Measurements from ENCODE around the gene CD164L2. TPM values are rescaled to one million over a fixed set of nuclear protein-coding genes. Genes with fewer than 3 reads are reported as not detected.
"Not testable (repeated sequence)": the region's sequence is repeated elsewhere in the genome, so short reads cannot be mapped to it uniquely, and the experiment has no call there.

CD164L2 gene
- total RNA-seq, 2 donors from 2014 or later: not detected

DNA sequence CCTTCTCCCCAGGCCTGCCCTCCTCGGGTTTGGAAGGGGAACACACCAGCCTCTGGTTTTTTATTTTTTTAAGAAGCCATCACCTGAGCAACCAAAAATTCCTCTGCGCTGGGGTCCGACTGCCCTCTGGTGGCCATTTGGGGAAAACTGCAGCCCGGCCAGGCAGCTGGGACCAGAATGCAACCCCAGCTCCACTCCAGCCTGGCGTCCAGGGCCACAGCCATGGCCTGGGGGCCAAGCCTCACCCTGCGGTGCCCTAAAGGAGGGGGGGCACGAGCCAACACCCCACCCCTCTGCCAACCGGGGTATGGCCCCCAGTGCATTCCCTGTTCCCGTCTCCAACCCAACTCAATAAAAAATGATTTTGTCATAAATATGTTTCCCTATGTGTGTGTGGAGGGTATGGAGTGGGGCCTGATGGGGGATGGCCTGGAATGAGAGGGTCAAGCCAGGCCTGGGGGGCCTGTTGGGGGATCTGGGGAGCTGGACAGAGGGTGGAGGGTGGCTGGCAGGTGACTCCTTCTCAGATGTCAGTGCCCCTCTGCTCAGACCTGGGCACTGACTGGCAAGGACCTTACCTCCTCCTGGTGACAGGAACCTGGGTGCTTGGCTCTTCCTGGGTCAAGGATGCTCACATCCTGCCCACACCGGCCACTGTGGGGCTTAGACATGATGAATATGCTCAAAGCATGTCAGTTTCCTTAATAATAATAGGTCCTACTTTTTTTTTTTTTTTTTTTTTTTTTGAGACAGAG is 12.5 kb upstream of the CD164L2 start:
- ATAC-seq (peak; percentile 30 to 31), DNase-seq (ENCODE audit: low spot score in 2 of 2) (peak; percentile 81 to 82)
- Mint-ChIP-seq H3K36me3 (no peaks in the 10 kb centered on the region), H3K9me3 (no peaks in the 10 kb centered on the region), H3K27ac (no peak overlapping the region)

DNA sequence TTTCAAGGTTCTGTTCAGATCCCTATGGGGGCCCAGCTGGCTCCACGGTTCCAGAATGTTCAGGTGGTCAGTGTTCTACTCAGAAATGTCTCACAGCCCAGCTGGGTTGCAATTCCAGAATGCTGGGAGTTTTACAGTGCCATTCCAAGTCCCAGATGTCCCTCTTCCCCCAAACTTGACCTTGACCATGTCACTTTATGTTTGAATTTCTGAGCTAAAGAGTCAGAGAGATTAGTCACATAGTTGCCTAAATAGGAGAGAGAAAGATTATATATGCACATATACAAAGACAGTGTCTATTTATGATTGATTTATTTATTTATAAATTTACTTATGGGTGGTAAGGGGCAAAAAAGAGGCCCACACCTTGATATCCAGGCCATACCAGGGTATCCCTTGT is 11.8 kb upstream of the CD164L2 start:
- Mint-ChIP-seq H3K27ac (peak overlapping the region in 1 of 2 donors; percentile 23), H3K36me3 (no peaks in the 10 kb centered on the region), H3K9me3 (no peaks in the 10 kb centered on the region)
- no peak for ATAC-seq
- DNase-seq (ENCODE audit: low spot score in 2 of 2): no peak

DNA sequence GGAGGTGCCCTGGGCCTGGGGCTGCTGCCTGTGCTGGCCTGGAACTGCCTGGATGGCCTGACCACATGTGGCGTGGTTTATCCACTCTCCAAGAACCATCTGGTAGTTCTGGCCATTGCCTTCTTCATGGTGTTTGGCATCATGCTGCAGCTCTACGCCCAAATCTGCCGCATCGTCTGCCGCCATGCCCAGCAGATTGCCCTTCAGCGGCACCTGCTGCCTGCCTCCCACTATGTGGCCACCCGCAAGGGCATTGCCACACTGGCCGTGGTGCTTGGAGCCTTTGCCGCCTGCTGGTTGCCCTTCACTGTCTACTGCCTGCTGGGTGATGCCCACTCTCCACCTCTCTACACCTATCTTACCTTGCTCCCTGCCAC is 11.1 kb upstream of the CD164L2 start:
- no peaks in the 10 kb centered on the region for H3K36me3 Mint-ChIP-seq
- ATAC-seq (no peak), DNase-seq (ENCODE audit: low spot score in 2 of 2) (no peak)
- peak overlapping the region in 1 of 2 donors; percentile 23 for H3K27ac Mint-ChIP-seq
- no peaks in the 10 kb centered on the region for H3K9me3 Mint-ChIP-seq

DNA sequence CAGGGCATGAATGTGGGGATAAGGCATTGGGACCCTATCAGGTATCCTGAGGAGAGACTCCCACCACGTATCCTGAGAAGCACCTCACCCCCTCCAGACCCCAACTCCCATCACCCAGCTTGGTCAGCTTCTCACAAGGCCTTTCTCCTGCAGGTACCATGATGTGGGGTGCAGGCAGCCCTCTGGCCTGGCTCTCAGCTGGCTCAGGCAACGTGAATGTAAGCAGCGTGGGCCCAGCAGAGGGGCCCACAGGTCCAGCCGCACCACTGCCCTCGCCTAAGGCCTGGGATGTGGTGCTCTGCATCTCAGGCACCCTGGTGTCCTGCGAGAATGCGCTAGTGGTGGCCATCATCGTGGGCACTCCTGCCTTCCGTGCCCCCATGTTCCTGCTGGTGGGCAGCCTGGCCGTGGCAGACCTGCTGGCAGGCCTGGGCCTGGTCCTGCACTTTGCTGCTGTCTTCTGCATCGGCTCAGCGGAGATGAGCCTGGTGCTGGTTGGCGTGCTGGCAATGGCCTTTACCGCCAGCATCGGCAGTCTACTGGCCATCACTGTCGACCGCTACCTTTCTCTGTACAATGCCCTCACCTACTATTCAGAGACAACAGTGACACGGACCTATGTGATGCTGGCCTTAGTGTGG is 10.6 kb upstream of the CD164L2 start:
- no peak for DNase-seq (ENCODE audit: low spot score in 2 of 2)
- no peak for ATAC-seq
- Mint-ChIP-seq H3K36me3 (no peaks in the 10 kb centered on the region), H3K27ac (peak overlapping the region in 1 of 2 donors; percentile 72), H3K9me3 (no peaks in the 10 kb centered on the region)

DNA sequence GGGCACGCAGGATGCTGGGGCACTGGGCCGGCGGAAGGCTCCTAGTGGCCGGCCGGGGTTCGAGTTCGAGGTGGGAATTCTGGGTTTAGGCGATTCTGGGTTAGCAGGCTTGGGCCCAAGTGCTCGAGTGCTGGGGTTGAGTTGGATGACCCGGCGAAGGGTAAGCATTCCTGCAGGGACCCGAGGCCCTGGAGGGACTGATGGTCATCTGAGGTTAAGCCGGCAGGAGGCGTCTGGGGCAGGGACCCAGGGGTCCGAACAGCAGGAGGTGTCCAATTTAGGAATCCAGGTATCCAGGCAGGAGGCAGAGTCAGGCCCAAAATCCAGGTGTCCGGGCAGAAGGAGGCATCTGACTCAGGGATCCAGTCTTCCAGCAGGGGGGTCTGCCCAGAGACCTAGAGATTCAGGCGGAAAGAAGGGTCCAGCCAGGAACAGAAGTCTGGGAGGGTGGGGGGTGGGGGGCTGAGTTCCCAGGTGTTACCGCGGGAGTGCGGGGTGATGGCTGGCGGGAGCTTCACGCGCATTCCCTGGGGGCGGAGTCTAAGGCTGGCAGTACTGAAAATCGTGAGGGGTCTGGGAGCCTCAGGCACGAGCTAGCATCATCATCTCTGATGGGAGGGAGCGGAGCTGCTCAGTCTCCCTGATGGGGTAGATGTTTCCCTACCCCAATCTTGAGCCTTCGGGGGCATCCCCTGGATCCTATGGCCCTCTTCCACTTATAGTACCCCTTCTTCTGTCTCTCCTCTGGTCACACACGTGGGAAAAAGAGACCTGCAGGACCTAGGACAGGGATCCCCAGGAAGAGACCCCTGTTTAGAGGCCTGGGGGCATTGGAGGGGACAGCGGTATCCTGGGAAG is 9.9 kb upstream of the CD164L2 start:
- DNase-seq (ENCODE audit: low spot score in 2 of 2): no peak
- peak overlapping the region in 1 of 2 donors; percentile 88 for H3K27ac Mint-ChIP-seq
- ATAC-seq: no peak
- no peaks in the 10 kb centered on the region for H3K36me3 Mint-ChIP-seq
- no peaks in the 10 kb centered on the region for H3K9me3 Mint-ChIP-seq

DNA sequence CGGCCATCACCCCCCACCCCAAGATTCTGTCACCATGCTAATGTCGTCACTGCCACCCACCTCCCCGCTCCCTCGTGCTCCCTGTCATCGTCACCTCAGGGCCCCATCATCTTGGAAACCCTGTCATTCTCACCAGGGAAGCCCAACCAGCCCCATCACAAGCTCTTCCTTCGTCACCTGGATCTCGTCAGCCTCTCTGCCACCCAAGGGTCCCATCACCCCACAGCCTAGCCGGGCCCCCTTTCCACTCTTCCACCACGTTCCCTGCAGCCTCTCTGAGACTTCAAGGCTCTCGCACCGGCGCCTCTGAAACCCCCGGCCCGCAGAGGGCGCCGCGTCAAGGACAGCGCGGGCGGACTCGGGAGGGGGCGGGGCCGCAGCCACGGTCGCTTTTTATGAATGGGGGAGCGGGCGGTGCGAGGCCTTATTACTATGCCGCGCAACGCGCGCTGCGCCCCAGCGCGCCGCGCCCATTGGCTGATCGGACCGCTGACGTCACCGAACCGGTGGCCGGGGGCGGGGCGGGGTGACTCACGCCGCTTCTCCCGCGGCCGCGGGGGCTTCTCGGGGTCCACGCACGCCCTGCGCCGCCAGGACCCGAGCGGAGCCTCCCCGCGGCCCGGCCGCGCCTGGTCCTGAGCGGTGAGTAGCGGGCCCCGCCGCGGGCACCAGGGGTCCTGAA is 9.1 kb upstream of the CD164L2 start, which contains the start of gene GPR3:
TSS of gene GPR3 (plus strand) at position 527 of the 682 bp plus-strand sequence. CDS start 1,177 bp downstream, outside the sequence.
- Mint-ChIP-seq H3K9me3 (no peaks in the 10 kb centered on the region), H3K36me3 (no peaks in the 10 kb centered on the region), H3K27ac (peak within 1 kb of the TSS; percentile 85 to 95)
- ATAC-seq (peak; percentile 90 to 92), DNase-seq (ENCODE audit: low spot score in 2 of 2) (peak; percentile 90 to 94)

DNA sequence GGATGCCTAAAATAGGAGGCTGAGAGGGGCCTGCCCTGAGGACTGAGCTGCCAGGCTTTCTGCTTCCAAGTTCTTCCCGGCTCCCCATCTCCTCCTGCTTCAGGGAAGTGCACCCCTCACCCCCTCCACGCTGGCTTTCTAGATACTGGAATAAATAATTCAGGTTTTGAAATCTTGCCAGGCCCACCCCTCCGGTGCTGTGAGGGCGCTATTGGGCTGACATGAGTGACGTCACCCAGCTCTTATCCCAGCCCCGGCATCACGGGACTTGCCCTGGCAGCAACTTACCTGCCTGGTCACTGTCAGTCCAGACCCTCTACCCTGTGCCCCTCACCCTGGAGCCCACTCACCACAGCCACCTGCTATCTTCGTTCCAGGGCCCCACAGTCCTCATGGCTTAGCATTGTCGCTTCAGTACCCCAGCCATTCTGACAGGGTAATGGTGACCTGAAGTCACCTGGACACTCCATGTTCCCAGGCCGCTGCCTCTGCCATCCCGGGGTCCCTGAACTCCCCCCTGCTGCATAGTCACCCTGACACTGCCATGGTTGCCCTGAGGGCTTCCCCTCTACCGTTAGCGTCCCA is 8.5 kb upstream of the CD164L2 start:
- no peaks in the 10 kb centered on the region for H3K36me3 Mint-ChIP-seq
- H3K27ac Mint-ChIP-seq: peak overlapping the region; percentile 85 to 95
- H3K9me3 Mint-ChIP-seq: no peaks in the 10 kb centered on the region
- ATAC-seq (no peak), DNase-seq (ENCODE audit: low spot score in 2 of 2) (peak in 1 of 2 donors; percentile 62)

DNA sequence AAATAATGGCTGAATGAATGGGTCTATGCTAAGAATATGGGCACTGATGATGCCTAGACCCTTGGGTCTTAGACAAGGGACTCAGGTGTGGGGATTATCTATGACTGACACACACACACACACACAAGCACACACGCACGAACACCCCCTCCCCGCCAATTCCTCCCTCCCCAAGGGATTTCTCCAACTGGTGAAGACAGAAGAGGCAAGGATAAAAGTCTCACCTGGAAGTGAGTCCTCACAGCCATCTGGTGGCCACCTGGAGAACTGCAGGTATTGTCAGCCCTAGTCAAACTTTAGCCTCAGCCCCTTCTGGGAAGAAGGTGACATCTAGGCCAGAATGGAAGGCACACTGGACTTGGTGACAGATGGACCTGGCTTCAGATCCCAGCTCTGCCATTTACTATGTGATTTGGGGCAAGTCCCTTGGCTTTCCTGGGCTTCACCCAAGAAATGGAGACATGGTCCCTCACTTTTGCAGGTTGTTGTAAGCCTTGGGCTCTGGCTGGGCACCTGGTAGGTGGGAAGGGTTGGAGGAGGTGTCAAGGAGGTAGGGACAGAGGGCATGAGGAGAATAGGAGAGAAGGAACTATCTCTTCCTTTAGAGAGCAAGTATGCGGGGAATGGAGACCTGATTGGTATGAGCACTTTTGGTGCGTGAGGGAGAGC is 5.3 kb upstream of the CD164L2 start:
- Mint-ChIP-seq H3K36me3 (no peaks in the 10 kb centered on the region), H3K9me3 (no peaks in the 10 kb centered on the region), H3K27ac (no peak overlapping the region)
- ATAC-seq: no peak
- peak; percentile 70 to 79 for DNase-seq (ENCODE audit: low spot score in 2 of 2)

DNA sequence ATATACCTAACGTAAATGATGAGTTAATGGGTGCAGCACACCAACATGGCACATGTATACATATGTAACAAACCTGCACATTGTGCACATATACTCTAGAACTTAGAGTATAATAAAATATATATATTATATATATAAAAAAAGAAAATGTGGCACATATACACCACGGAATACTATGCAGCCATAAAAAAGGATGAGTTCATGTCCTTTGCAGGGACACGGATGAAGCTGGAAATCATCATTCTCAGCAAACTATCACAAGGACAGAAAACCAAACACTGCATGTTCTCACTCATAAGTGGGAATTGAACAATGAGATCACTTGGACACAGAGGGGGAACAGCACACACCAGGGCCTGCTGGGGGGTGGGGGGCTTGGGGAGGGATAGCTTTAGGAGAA is 1.7 kb upstream of the CD164L2 start:
- not testable (repeated sequence) for H3K27ac Mint-ChIP-seq; H3K36me3 Mint-ChIP-seq; H3K9me3 Mint-ChIP-seq; ATAC-seq; DNase-seq (ENCODE audit: low spot score in 2 of 2)

DNA sequence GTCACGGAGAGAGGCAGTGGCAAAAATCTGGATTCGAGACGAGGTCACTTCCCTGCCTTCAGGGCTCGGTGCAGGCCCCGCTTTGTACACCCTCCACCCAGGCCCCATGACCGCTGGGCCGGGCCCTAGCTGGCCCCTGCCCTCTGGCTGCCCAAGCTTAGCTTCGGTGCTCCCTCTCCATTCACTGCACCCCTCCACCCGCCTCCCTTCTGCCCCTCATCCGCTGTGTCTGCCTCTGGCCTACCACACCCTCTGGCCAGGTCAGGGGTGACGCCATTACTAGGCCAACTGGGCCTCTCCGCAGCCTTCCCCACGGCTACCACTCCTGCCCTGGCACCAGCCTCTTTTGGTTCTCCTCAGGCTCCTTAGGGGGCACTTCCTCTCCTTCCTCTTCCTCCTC is 528 bp upstream of the CD164L2 start:
- DNase-seq (ENCODE audit: low spot score in 2 of 2) (no peak), ATAC-seq (no peak)
- Mint-ChIP-seq H3K9me3 (no peaks in the 10 kb centered on the region), H3K27ac (no peak overlapping the region), H3K36me3 (no peaks in the 10 kb centered on the region)

DNA sequence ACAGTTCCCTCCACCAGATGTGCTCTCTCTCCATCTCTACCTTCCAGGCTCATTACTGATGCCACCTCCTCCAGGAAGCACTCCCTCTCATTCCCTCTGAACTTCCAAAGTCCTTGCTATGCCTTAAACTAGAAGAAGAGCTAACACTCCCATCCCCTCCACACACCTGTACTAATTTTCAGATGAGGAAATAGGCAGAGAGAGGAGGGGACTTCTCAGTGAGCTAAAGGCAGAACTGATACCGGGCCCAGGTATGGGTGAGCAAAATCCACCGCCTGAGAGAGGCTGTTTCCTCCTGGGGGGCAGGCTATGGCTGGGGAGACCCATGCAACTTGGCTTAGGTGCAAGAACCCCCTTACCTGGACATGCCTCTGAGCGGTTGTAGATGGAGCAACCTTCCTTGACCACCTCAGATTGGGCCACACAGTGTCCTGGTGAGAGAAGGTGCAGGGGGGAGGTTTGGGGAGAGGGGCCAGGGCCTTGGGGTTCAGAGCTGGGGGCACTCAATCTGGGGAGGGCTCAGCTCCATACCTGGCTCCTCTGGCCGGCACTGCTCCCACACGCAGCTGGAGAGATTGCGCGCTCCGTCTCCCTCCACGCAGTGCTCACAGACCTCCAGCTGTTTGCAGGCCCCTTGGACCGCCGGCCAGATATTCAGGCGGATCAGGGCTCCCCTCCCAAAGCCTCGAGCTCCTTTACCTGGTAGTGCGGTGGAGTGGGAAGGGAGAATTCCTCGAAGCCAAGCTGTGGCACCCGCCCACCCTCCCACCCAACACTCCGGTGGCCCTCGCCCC is 967 bp downstream of the CD164L2 start:
- Mint-ChIP-seq H3K36me3 (no peaks in the 10 kb centered on the region), H3K27ac (no peak overlapping the region), H3K9me3 (no peaks in the 10 kb centered on the region)
- ATAC-seq (no peak), DNase-seq (ENCODE audit: low spot score in 2 of 2) (no peak)

DNA sequence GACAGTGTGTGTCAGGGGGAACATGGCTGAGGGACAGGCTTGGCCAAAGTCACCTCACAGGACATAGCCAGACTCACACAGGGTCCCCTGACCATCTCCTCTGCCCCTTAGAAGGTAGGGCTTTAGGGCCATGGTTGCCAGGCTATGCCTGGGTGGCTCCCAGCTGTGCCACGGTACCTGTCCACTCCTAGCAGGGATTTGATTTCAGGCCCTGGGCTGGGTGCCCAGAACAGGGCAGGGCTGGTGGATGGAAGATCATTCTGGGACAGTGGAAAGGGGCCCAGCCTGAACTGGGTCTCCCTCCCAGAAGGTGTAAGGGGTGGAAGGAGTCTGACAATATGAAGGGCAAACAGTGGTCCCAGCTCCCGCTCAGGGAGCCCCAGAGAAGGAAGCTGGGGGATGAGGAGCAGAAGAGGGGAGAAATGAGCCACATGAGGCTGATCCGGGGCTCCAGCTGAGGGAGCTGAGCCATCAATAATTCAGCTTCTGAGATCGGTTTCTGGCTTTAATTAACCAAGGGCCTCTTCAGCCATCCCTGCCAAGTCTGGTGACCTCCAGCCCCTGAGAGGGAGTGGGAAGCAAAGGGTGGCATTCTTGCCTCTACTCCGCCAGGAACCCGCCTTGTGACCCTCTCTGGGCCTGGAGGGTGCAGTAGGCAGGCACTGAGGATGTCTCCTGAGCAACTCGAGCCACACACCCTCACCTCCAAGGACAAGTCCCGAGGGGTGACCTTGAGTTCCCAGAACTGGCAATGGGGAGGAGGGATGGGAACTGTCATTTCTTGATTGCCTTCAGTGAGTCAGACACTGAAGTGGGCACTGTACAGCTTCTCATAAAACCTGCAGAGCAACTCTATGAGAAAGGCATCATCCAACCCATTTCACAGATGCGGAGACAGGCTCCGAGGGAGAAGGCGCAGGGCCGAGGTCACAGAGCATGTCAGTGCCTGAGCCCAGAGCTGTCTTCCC is 2.1 kb downstream of the CD164L2 start:
- Mint-ChIP-seq H3K36me3 (no peaks in the 10 kb centered on the region), H3K27ac (peak overlapping the region in 1 of 2 donors; percentile 72), H3K9me3 (no peaks in the 10 kb centered on the region)
- ATAC-seq (no peak), DNase-seq (ENCODE audit: low spot score in 2 of 2) (no peak)

DNA sequence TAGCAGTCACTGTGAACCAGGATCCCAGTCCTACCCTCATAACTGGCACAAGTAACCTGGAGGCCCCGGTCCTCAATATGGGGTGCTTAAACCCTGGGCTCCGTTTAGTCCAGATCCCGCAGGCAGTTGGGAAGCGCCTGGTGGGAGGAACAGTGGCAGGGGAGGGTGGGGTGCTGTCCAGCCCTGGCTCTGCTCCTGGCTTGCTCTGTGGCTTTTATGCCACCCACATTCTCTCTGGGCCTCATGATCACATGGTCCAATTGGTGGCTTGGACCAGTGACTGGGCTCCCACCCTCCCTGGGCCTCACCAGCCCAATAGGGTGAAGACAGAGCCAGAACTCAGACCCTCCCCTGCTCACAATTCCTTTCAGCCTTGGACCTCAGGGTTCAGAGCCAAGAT is 2.9 kb downstream of the CD164L2 start:
- ATAC-seq: no peak
- Mint-ChIP-seq H3K9me3 (no peaks in the 10 kb centered on the region), H3K36me3 (no peaks in the 10 kb centered on the region), H3K27ac (peak overlapping the region in 1 of 2 donors; percentile 72)
- DNase-seq (ENCODE audit: low spot score in 2 of 2): no peak

DNA sequence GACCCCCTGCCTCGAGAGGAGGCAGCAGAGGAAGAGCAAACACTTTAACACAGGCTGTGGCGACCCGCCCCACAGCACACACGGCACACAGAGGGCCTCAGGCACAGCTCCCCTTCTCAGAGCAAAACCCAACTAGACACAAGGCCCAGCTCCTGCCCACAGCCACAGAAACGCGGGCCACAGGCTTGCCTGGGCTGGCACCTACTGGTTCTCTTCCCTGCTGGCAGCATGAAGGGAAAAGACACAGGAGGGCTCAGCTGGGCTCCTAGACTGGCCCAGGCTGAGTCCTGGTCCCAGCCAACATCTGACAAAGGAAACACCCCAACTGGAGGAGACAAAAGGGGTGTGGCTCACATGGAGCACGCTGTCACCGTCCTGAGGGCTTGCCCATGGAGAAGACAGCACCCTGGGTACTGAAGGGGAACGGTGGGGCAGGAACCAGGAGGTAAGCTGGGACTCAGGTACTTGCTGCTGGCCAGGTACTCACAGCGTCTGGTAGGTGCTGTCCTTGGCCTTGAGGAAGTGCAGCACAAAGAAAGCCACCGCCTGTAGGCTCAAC is 3.5 kb downstream of the CD164L2 start:
- H3K9me3 Mint-ChIP-seq: no peaks in the 10 kb centered on the region
- no peaks in the 10 kb centered on the region for H3K36me3 Mint-ChIP-seq
- H3K27ac Mint-ChIP-seq: no peak overlapping the region
- DNase-seq (ENCODE audit: low spot score in 2 of 2) (no peak), ATAC-seq (no peak)
